Measurements from ENCODE around the gene LRRC4C. TPM values are rescaled to one million over a fixed set of nuclear protein-coding genes. Genes with fewer than 3 reads are reported as not detected.

Gene LRRC4C
- total and polyA plus RNA-seq, 4 donors: 0.10 to 0.93 (median 0.30) TPM

- no peak overlapping the region for H3K9ac ChIP-seq (ENCODE audit: low read depth in 1 of 2, low read length in 2 of 2)
- no peak overlapping the region for H3K4me3 ChIP-seq (ENCODE audit: low read depth in 1 of 3, low read length in 3 of 3)
- H3K4me1 ChIP-seq (ENCODE audit: control insufficient read depth in 4 of 4, insufficient read depth in 4 of 4, low read length in 3 of 4): peaks cover under 1 to 8% (median 3%) of the 10 kb centered on the region in 4 donors
- DNase-seq (ENCODE audit: low spot score): no peak
- H3K36me3 ChIP-seq (ENCODE audit: control insufficient read depth in 4 of 4, insufficient read depth in 3 of 4, low read depth in 1 of 4, low read length in 3 of 4): no peaks in the 10 kb centered on the region
- no peaks in the 10 kb centered on the region for H3K9me3 ChIP-seq (ENCODE audit: control insufficient read depth in 4 of 4, low read length in 3 of 4)
- no peak overlapping the region for H3K27ac ChIP-seq (ENCODE audit: low read depth in 1 of 2, low read length in 2 of 2)
- TF ChIP-seq HNF4A (conservative IDR thresholded peaks at IDR 0.05) (no peak), CTCF (IDR thresholded peaks at IDR 0.05; ENCODE audit: low read depth, low read length, missing input control) (no peak), FOXA1 (IDR thresholded peaks at IDR 0.05) (no peak), MAX (IDR thresholded peaks at IDR 0.05) (no peak), ATF3 (IDR thresholded peaks at IDR 0.05) (no peak)
- WGBS: 53% methylated on average over 5 of the region's 5 CpGs
- no peaks in the 10 kb centered on the region for H3K27me3 ChIP-seq (ENCODE audit: control insufficient read depth in 4 of 4, insufficient read depth in 4 of 4, low read length in 3 of 4)
Measured at GRCh38 chr11:40287916-40288803, 1171.3 kb downstream of the LRRC4C start.

GRCh38 chr11:40286137-40286536 lies 1173.3 kb downstream of the LRRC4C start:
- Histone ChIP-seq H3K27me3 (ENCODE audit: control insufficient read depth in 4 of 4, insufficient read depth in 4 of 4, low read length in 3 of 4) (no peaks in the 10 kb centered on the region), H3K36me3 (ENCODE audit: control insufficient read depth in 4 of 4, insufficient read depth in 3 of 4, low read depth in 1 of 4, low read length in 3 of 4) (no peaks in the 10 kb centered on the region), H3K9ac (ENCODE audit: low read depth in 1 of 2, low read length in 2 of 2) (no peak overlapping the region), H3K4me1 (ENCODE audit: control insufficient read depth in 4 of 4, insufficient read depth in 4 of 4, low read length in 3 of 4) (no peaks in the 10 kb centered on the region), H3K9me3 (ENCODE audit: control insufficient read depth in 4 of 4, low read length in 3 of 4) (no peaks in the 10 kb centered on the region), H3K4me3 (ENCODE audit: low read depth in 1 of 3, low read length in 3 of 3) (no peak overlapping the region), H3K27ac (ENCODE audit: low read depth in 1 of 2, low read length in 2 of 2) (no peak overlapping the region)
- no peak for DNase-seq (ENCODE audit: low spot score)
- 42% methylated on average over 2 of the region's 2 CpGs for WGBS
- TF ChIP-seq TAF1 (conservative IDR thresholded peaks at IDR 0.05) (no peak), SP1 (IDR thresholded peaks at IDR 0.05) (no peak), HNF4G (IDR thresholded peaks at IDR 0.05) (no peak), EGR1 (IDR thresholded peaks at IDR 0.05; ENCODE audit: low read depth in 2 of 2) (no peak), MAX (IDR thresholded peaks at IDR 0.05) (no peak), REST (IDR thresholded peaks at IDR 0.05) (no peak), RXRA (IDR thresholded peaks at IDR 0.05) (no peak), FOXA1 (IDR thresholded peaks at IDR 0.05) (no peak)

All from liver (tissue), 9 donors.